NCI-H524 (cell line): Measurements from ENCODE around the gene OSTF1.

Source experiments
- DNase-seq, 2 experiments: peaks; one replicate each; lab custom pipeline; 2025; lab: John Stamatoyannopoulos, UW

OSTF1 gene

DNA sequence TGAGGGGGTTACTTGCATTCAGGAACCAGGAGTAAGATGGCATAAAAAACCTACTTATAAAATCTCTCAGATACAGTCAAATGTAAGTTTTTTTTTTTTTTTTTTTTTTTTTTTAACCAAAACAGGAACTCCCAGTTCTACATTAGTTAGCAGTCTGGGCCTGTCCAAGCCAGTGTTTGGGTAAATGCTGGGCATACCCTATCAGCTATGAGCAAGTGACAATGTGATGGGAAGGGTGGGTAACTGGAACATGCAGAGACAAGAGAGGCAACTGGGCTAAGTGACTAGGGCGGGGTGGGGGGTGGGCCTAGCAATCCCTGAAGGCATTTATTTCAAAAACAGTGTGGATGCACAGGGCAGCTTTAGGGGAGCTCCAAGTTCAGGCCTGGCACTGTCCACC is 2.7 kb upstream of the OSTF1 start:
- no peak for DNase-seq

- DNase-seq: no peak
Observed at GRCh38 chr9:75086541-75087288, 1.6 kb upstream of the OSTF1 start.

GRCh38 chr9:75087289-75087823 is 958 bp upstream of the OSTF1 start:
- DNase-seq: no peak

DNA sequence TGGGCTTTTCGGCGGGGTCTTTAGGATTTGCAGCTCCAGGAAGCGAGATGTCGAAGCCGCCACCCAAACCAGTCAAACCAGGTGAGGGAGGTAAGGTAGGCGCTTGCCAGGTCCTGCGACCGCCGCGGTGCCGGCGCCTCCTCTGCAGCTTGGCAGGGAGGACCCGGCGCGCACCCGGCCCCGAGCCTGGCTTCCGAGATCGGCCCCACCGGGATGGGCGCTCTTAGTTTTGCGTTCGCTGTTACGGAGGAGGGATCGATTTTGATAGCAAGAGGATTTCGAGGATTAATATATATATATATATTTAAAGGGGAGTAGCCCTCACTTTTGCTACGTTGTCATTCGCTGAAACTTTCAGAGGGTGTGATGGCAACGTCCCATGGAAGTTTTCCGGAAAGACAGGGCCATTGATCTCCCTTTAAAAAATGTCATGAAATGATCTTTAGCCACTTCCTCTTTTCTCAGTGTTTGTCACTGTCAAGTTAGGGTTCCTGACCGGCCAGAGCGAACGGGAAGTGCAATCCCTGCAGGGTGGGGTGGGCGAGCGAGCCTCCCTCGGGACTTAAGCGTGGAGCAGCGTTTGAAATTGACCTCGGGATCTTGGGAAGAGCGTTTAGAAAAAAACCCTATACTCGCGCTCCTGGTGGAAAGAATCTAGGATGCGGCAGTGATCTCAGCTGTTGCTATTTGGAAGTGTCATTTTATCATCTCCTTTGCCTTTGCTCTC is 495 bp downstream of the OSTF1 start:
- DNase-seq: peak; percentile 27 to 32

- no peak for DNase-seq
Observed at GRCh38 chr9:75089373-75089766, 1.1 kb downstream of the OSTF1 start.

- DNase-seq: no peak
Observed at GRCh38 chr9:75090579-75090978, 2.3 kb downstream of the OSTF1 start.

DNA sequence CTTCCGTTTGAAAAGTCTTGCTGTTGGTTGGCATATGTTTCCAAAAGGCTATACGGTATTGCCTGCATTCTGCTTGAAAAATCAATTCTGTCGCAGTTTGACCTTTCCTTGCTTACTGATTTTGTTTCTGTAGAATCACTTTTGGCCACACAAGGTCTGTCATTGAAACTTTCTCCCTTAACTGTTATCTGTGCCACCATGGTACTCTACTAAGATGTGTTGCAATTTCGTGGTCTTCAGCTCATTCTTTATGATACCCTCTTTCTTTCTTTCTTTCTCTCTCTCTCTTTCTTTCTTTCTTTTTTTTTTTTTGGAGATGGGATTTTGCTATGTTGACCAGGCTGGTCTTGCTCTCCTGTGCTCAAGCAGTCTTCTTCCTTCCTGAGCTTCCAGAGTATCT is 4.5 kb downstream of the OSTF1 start:
- DNase-seq: no peak

- no peak for DNase-seq
Observed at GRCh38 chr9:75096796-75097195, 8.5 kb downstream of the OSTF1 start.

DNA sequence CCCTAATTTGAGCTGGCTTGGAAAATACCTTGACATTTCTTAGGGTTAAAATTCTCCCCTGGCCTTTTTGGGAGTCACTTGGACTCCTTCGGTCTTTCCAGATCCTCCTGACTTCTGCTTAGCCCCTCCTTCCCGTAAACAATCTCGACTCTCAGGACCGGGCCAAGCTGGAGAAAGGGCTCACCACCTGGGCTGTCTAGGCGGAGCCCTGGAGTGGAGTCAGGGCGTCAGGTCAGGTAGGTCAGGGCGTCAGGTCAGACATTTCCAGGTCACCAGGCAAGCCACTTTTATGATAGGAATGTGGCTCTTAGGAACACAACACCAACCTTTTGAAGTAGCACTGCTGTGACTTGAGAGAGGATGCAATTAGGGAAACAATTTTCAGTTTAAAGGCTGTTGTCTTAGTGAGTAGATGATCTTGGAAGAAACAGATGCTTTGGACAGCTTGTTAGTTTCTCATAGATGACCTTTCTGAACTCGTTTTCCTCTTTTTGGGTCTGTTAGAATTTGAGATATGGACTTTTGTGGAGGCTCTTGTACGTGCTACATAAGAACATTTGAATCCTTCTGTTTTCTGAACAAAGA is 12.8 kb downstream of the OSTF1 start:
- no peak for DNase-seq

GRCh38 chr9:75102177-75102790 is 14.0 kb downstream of the OSTF1 start:
- DNase-seq: no peak

GRCh38 chr9:75104607-75105006 is 16.3 kb downstream of the OSTF1 start:
- DNase-seq: no peak

GRCh38 chr9:75105019-75105540 is 16.8 kb downstream of the OSTF1 start:
- no peak for DNase-seq

DNA sequence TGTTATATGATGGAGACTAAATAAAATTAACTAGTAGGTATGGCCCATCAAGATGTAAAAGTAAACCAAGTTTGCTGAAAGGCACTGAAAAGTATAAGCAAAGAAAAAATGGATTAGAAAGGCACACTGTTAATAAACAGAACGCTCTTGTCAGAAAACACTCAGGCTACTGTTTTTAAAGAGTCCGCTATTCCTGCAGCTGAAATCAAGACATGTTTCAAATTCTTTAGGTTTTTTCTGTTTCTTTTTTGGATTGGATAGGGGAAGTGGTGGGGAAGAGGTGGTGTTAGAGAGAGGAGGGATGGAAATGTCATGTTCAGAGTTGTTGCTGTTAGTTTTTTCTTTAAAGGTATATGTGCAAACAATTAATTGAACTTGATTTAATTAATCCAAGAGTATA is 17.5 kb downstream of the OSTF1 start:
- no peak for DNase-seq

GRCh38 chr9:75106857-75107256 is 18.5 kb downstream of the OSTF1 start:
- DNase-seq: no peak

GRCh38 chr9:75108571-75108970 is 20.3 kb downstream of the OSTF1 start:
- DNase-seq: no peak

- no peak for DNase-seq
Observed at GRCh38 chr9:75109210-75109839, 21.0 kb downstream of the OSTF1 start.

DNA sequence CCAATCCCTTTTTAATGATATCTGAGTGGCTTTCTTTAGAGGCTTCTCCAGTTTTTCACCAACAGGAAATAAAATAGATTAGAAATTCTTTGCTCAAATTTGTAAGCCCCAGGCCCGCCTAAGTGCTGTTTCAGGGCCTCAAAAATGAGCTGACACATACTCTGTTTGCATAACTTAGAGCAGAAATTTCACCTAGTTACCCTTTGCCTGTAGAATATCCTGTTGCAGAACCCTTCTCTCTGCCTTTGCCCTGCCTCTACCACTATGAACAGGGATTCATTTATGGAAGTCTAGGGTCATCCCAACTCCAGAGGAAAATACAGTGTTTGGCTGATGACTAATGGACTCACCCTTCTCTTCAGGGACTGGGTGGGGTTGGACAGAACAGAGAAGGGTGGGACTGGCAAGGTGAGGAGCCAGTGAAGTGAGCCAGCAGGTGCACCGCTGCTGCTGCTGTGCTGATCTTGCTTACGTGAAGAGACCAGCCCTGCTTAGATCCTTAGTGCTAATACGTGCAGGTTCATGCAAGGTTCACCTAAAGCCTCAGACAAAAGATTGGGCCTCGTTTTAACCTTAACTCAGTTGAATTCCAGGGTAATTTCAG is 22.8 kb downstream of the OSTF1 start:
- DNase-seq: no peak

DNA sequence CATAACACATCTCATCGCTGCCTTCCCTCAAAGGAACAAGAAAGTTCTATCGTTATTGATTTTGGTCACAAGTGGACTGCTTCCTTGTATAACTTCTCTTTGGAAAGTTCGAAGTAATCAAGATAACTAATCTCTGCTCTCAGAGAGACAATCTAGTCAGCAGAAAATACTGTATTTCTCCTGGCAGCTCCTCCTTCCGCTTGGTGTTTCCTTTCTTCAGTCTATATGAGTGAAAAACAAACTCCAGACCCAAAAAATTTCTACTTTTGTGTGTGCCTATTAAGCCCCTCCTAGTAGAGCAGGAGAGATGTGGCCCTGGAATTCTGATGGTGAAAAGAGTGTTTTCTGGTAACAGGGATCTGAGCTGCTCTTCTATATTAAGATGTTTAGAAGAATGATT is 24.5 kb downstream of the OSTF1 start:
- no peak for DNase-seq

DNA sequence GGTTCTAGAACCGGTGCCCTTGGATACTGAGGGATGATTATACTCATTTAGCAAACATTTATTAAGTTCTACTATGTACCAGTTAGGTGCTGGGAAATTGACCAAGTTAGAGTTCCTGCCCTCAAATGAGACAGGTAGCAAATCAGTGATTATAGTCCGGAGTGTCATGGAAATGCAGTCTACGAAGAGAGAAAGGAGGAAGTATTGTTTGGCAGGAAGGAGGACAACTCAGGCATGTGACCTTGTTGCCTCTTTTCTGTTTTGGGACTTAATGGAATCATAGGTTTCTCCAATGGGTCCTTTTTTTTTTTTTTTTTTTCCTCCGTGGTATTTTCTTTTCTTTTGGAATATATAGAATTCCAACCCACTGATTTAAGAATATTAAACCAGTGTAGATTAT is 28.0 kb downstream of the OSTF1 start:
- DNase-seq: no peak

DNA sequence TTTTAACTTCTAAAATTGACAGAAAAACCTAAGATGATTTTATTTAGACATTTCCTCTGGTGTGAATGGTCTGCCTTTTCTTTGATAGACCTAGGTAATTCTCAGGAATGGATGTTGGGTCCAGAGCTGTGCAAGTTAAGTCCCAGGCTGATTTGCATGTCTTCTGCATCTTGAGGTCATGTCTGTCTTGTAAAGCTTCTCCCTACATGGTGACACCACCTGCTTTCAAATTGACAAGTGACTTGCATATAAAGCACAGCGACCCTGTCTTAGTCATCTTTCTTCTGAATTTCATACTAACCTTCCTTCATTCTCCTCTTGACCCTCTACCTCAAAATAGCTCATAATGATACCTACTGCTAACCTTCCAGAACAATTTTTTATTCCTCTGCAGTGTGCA is 29.2 kb downstream of the OSTF1 start:
- DNase-seq: no peak

GRCh38 chr9:75120686-75121085 is 32.4 kb downstream of the OSTF1 start:
- no peak for DNase-seq
